TTC549 (cell line): Measurements from ENCODE around the gene CNTN6.

Experiments used
- FAIRE-seq: peaks from 2 replicates; lab custom pipeline; 2012; peaks lifted over from hg19 to GRCh38; lab: Jason Lieb, UNC

CNTN6 gene

GRCh38 chr3:1179146-1179545 lies 86.3 kb downstream of the CNTN6 start:
- FAIRE-seq = no peak

GRCh38 chr3:1183320-1184048 lies 90.7 kb downstream of the CNTN6 start:
- no peak for FAIRE-seq

GRCh38 chr3:1190569-1190968 lies 97.7 kb downstream of the CNTN6 start:
- no peak for FAIRE-seq

GRCh38 chr3:1191026-1191425 lies 98.2 kb downstream of the CNTN6 start:
- no peak for FAIRE-seq

- no peak for FAIRE-seq
Observed at GRCh38 chr3:1195947-1196346, 103.1 kb downstream of the CNTN6 start.

GRCh38 chr3:1197051-1197450 lies 104.2 kb downstream of the CNTN6 start:
- FAIRE-seq = no peak

GRCh38 chr3:1200371-1200770 lies 107.5 kb downstream of the CNTN6 start:
- no peak for FAIRE-seq

- no peak for FAIRE-seq
Observed at GRCh38 chr3:1207904-1208303, 115.1 kb downstream of the CNTN6 start.

GRCh38 chr3:1214933-1215332 lies 122.1 kb downstream of the CNTN6 start:
- no peak for FAIRE-seq

GRCh38 chr3:1216856-1217255 lies 124.0 kb downstream of the CNTN6 start:
- FAIRE-seq = no peak

- no peak for FAIRE-seq
Observed at GRCh38 chr3:1227111-1227510, 134.3 kb downstream of the CNTN6 start.

GRCh38 chr3:1228289-1228688 lies 135.5 kb downstream of the CNTN6 start:
- FAIRE-seq = no peak

- FAIRE-seq = no peak
Observed at GRCh38 chr3:1230920-1231319, 138.1 kb downstream of the CNTN6 start.

GRCh38 chr3:1232276-1232675 lies 139.5 kb downstream of the CNTN6 start:
- FAIRE-seq = no peak

- no peak for FAIRE-seq
Observed at GRCh38 chr3:1235526-1236120, 142.8 kb downstream of the CNTN6 start.

GRCh38 chr3:1251282-1252060 lies 158.6 kb downstream of the CNTN6 start:
- no peak for FAIRE-seq

- FAIRE-seq = no peak
Observed at GRCh38 chr3:1252061-1252430, 159.2 kb downstream of the CNTN6 start.

- no peak for FAIRE-seq
Observed at GRCh38 chr3:1262246-1262645, 169.4 kb downstream of the CNTN6 start.

GRCh38 chr3:1263121-1263520 lies 170.3 kb downstream of the CNTN6 start:
- no peak for FAIRE-seq

GRCh38 chr3:1269808-1270207 lies 177.0 kb downstream of the CNTN6 start:
- FAIRE-seq = no peak

GRCh38 chr3:1272546-1273265 lies 179.9 kb downstream of the CNTN6 start:
- FAIRE-seq = no peak

- FAIRE-seq = no peak
Observed at GRCh38 chr3:1275495-1275894, 182.7 kb downstream of the CNTN6 start.

GRCh38 chr3:1287815-1288214 lies 195.0 kb downstream of the CNTN6 start:
- no peak for FAIRE-seq
